ENCODE data around the gene CDK17.

DNA sequence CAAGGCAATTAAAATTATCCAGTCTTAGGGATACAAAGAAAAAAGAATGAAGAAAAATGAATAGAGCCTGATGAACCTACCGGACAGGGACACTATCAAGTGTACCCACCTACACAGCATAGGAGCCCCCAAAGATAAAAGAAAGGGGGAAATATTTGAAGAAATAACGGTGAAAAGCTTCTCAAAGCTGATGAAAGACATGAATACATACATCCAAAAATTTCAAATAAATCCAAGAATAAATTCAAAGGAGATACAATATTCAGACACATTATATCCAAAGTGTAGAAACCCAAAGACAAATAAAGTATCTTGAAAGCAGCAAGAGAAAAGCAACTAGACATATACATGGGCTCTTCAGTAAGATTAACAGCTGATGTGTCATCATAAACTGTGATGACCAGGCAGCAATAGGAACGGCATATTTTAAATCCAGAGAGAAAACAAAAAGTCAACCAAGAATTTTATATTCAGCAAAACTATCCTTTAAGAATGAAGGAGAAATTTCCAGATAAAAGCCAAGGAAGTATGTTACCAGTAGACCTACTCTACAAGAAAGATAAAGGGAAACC is 56.0 kb downstream of the CDK17 start:
- TF ChIP-seq, protein P1, sequence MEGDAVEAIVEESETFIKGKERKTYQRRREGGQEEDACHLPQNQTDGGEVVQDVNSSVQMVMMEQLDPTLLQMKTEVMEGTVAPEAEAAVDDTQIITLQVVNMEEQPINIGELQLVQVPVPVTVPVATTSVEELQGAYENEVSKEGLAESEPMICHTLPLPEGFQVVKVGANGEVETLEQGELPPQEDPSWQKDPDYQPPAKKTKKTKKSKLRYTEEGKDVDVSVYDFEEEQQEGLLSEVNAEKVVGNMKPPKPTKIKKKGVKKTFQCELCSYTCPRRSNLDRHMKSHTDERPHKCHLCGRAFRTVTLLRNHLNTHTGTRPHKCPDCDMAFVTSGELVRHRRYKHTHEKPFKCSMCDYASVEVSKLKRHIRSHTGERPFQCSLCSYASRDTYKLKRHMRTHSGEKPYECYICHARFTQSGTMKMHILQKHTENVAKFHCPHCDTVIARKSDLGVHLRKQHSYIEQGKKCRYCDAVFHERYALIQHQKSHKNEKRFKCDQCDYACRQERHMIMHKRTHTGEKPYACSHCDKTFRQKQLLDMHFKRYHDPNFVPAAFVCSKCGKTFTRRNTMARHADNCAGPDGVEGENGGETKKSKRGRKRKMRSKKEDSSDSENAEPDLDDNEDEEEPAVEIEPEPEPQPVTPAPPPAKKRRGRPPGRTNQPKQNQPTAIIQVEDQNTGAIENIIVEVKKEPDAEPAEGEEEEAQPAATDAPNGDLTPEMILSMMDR (IDR thresholded peaks at IDR 0.05) = no peak
- TF ChIP-seq POLR2A (IDR thresholded peaks at IDR 0.05) = no peak

Measured in thyroid gland (tissue), 4 donors.